SK-N-SH (cell line): Measurements from ENCODE around the gene TMEM163. TPM values are rescaled to one million over a fixed set of nuclear protein-coding genes. Genes with fewer than 3 reads are reported as not detected.

Experiments
- CTCF ChIA-PET: fragments of 300-600, 350-600 bp; formaldehyde crosslinking; extraction: SDS; loops from one replicate; lab custom pipeline; 2021; lab: Yijun Ruan, JAX
- POLR2A ChIA-PET: fragments of 350-600 bp; sonication (Branson Sonifier 250); formaldehyde crosslinking; extraction: SDS; loops from one replicate; lab custom pipeline; 2020; ENCODE audit warnings: antibody characterized with exemption, inconsistent platforms; lab: Yijun Ruan, JAX
- DNase-seq: peaks from one replicate; pipeline ENCODE4 v3.0.0; 2012
- H2AFZ ChIP-seq: fragments of 200-600 bp; sonication (generic); 2 replicates; pipeline ENCODE4 v1.8.1; 2016; ENCODE audit warnings: antibody characterized with exemption, mild to moderate bottlenecking, low read depth
- H3F3A ChIP-seq: fragments of 200-600 bp; sonication (generic); replicated peaks from 2 replicates; pipeline ENCODE3; 2016; ENCODE audit warnings: antibody characterized with exemption, mild to moderate bottlenecking; ENCODE audit not compliant: insufficient read depth
- H3K27ac ChIP-seq, 2 experiments: fragments of 200-500 bp in 1 of 2; fragments of 200-600 bp in 1 of 2; sonication (Bioruptor generic) in 1 of 2; sonication (generic), shearing (Covaris generic) in 1 of 2; 2 replicates each; pipeline versions ENCODE4 v1.5.1 to v1.6.1; 2014 to 2016; ENCODE audit warnings: low read depth in 2 of 2, inconsistent platforms in 1 of 2, low read length in 1 of 2, mild to moderate bottlenecking in 1 of 2, mixed read lengths in 1 of 2
- H3K27me3 ChIP-seq: fragments of 200-600 bp; sonication (generic), shearing (Covaris generic); 2 replicates; pipeline ENCODE4 v1.6.1; 2016; ENCODE audit warnings: mixed run types; ENCODE audit not compliant: insufficient read depth
- H3K36me3 ChIP-seq, 2 experiments: fragments of 200-500 bp in 1 of 2; fragments of 200-600 bp in 1 of 2; sonication (Bioruptor generic) in 1 of 2; sonication (generic) in 1 of 2; replicated peaks in 1 of 2; 2 replicates each; pipeline versions ENCODE3 to v1.5.1; 2014 to 2016; ENCODE audit warnings: low read length in 1 of 2, mild to moderate bottlenecking in 1 of 2; ENCODE audit not compliant: insufficient read depth in 2 of 2, control insufficient read depth in 1 of 2
- H3K4me1 ChIP-seq, 2 experiments: fragments of 200-500 bp in 1 of 2; fragments of 200-600 bp in 1 of 2; sonication (Bioruptor generic) in 1 of 2; sonication (generic), shearing (Covaris generic) in 1 of 2; 2 replicates each; pipeline versions ENCODE4 v1.5.1 to v1.6.1; 2014 to 2016; ENCODE audit warnings: low read depth in 1 of 2, low read length in 1 of 2, mixed run types in 1 of 2; ENCODE audit not compliant: insufficient read depth in 2 of 2, control insufficient read depth in 1 of 2
- H3K4me2 ChIP-seq: fragments of 200-600 bp; sonication (generic), shearing (Covaris generic); 2 replicates; pipeline ENCODE4 v1.6.1; 2017; ENCODE audit warnings: mixed run types
- H3K4me3 ChIP-seq, 2 experiments: fragments of 200-500 bp in 1 of 2; fragments of 200-600 bp in 1 of 2; sonication (Bioruptor generic) in 1 of 2; sonication (generic), shearing (Covaris generic) in 1 of 2; 2 replicates each; pipeline versions ENCODE4 v1.5.1 to v1.8.1; 2014 to 2016; ENCODE audit warnings: low read depth in 2 of 2, inconsistent platforms in 1 of 2, low read length in 1 of 2, mild to moderate bottlenecking in 1 of 2, mixed read lengths in 1 of 2, moderate library complexity in 1 of 2
- H3K79me2 ChIP-seq: fragments of 200-600 bp; sonication (generic); 2 replicates; pipeline ENCODE4 v1.8.1; 2017; ENCODE audit warnings: mild to moderate bottlenecking; ENCODE audit not compliant: insufficient read depth
- H3K9ac ChIP-seq: fragments of 200-600 bp; sonication (generic); 2 replicates; pipeline ENCODE4 v1.6.1; 2017; ENCODE audit warnings: mixed run types
- H3K9me2 ChIP-seq: fragments of 200-600 bp; sonication (generic); 2 replicates; pipeline ENCODE4 v1.6.1; 2017; ENCODE audit warnings: mixed run types
- H3K9me3 ChIP-seq: fragments of 200-600 bp; sonication (generic); 2 replicates; pipeline ENCODE4 v1.6.1; 2017; ENCODE audit warnings: mixed run types, mild to moderate bottlenecking, moderate library complexity
- H4K20me1 ChIP-seq: fragments of 200-600 bp; sonication (generic); 2 replicates; pipeline ENCODE4 v1.6.1; 2017; ENCODE audit warnings: mild to moderate bottlenecking, mixed run types; ENCODE audit not compliant: insufficient read depth
- CTCF ChIP-seq: fragments of 200-600 bp; sonication (generic); IDR thresholded peaks from 2 replicates; pipeline ENCODE4 v1.6.1; 2017; ENCODE audit warnings: antibody characterized with exemption, mild to moderate bottlenecking, moderate library complexity
- ELF1 ChIP-seq: IDR thresholded peaks from 2 replicates; pipeline ENCODE4 v1.4.0; 2012
- FOXJ3 ChIP-seq: sonication (generic); formaldehyde crosslinking; IDR thresholded peaks from 2 replicates; pipeline ENCODE4 v1.5.1; 2020; ENCODE audit warnings: mild to moderate bottlenecking, missing genetic modification reagents
- JUND ChIP-seq: IDR thresholded peaks from 2 replicates; pipeline ENCODE4 v1.4.0; 2012
- MAX ChIP-seq: IDR thresholded peaks from 2 replicates; pipeline ENCODE4 v1.4.0; 2012; ENCODE audit warnings: low read depth
- MEF2A ChIP-seq: IDR thresholded peaks from 2 replicates; pipeline ENCODE4 v1.4.0; 2012; ENCODE audit warnings: low read depth, borderline replicate concordance
- RAD21 ChIP-seq: IDR thresholded peaks from 2 replicates; pipeline ENCODE4 v1.6.1; 2012; ENCODE audit warnings: mild to moderate bottlenecking, low read length
- RXRA ChIP-seq: IDR thresholded peaks from 2 replicates; pipeline ENCODE4 v1.4.0; 2012; ENCODE audit warnings: low read depth, mild to moderate bottlenecking, borderline replicate concordance
- TEAD4 ChIP-seq: IDR thresholded peaks from 2 replicates; pipeline ENCODE4 v1.4.0; 2012; ENCODE audit warnings: mild to moderate bottlenecking, borderline replicate concordance; ENCODE audit not compliant: insufficient read depth
- USF2 ChIP-seq: fragments of 150-350 bp; IDR thresholded peaks from 2 replicates; pipeline ENCODE4 v1.6.1; 2017; ENCODE audit warnings: antibody characterized with exemption, low read length, low read depth, borderline replicate concordance
- WGBS: methylation state at CpG from one replicate; pipeline ENCODE4 v1.1.6; 2017; ENCODE audit warnings: low lambda C conversion rate; 5-methylcytosine and 5-hydroxymethylcytosine counted together
- polyA plus RNA-seq, 3 experiments: library from polyadenylated mRNA; depleted of rRNA; stranded (reverse); fragments of >200 nt; gene quantifications; 2 replicates each; pipeline ENCODE4 v1.2.3, GENCODE V29; 2012
- TF ChIP-seq, protein P1 (sequence below): IDR thresholded peaks from 2 replicates; pipeline ENCODE4 v1.4.0; 2012; ENCODE audit warnings: low read depth, borderline replicate concordance

TMEM163 gene
- polyA plus RNA-seq, 1 of the 3 experiments (the other 2 are of a cell fraction), result not detected

- Histone ChIP-seq H3K4me3 (no peak overlapping the region), H3K79me2 (no peaks in the 10 kb centered on the region), H3K36me3 (peaks cover 0 to 10% of the 10 kb centered on the region in 2 experiments), H3K9me2 (no peaks in the 10 kb centered on the region), H3K4me2 (no peak overlapping the region), H3F3A (no peaks in the 10 kb centered on the region), H3K27ac (no peak overlapping the region), H3K9me3 (no peaks in the 10 kb centered on the region), H2AFZ (no peak overlapping the region)
- ChIA-PET CTCF (interaction anchor here (1.1 to 10.2 kb wide), 5 partner anchors 14 to 568 kb away, joined by 3 to 111 read pairs (median 6); no protein-coding TSS in a partner anchor), POLR2A (no interaction called here)
- DNase-seq, result no peak
- TF ChIP-seq TEAD4 (no peak), ELF1 (no peak), MAX (no peak)
- TF ChIP-seq, protein P1, sequence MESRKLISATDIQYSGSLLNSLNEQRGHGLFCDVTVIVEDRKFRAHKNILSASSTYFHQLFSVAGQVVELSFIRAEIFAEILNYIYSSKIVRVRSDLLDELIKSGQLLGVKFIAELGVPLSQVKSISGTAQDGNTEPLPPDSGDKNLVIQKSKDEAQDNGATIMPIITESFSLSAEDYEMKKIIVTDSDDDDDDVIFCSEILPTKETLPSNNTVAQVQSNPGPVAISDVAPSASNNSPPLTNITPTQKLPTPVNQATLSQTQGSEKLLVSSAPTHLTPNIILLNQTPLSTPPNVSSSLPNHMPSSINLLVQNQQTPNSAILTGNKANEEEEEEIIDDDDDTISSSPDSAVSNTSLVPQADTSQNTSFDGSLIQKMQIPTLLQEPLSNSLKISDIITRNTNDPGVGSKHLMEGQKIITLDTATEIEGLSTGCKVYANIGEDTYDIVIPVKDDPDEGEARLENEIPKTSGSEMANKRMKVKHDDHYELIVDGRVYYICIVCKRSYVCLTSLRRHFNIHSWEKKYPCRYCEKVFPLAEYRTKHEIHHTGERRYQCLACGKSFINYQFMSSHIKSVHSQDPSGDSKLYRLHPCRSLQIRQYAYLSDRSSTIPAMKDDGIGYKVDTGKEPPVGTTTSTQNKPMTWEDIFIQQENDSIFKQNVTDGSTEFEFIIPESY, result no peak
- TF ChIP-seq, all 33 proteins: peak for 0
- 89% methylated on average over 3 of the region's 4 CpGs for WGBS
- H3K9ac ChIP-seq, result no peak overlapping the region
- H4K20me1 ChIP-seq, result no peaks in the 10 kb centered on the region
- no peaks in the 10 kb centered on the region; a peak in 1 of 4 replicates for H3K4me1 ChIP-seq
- H3K27me3 ChIP-seq, result no peaks in the 10 kb centered on the region
Measured at GRCh38 chr2:134453476-134453875, 265.3 kb downstream of the TMEM163 start.

DNA sequence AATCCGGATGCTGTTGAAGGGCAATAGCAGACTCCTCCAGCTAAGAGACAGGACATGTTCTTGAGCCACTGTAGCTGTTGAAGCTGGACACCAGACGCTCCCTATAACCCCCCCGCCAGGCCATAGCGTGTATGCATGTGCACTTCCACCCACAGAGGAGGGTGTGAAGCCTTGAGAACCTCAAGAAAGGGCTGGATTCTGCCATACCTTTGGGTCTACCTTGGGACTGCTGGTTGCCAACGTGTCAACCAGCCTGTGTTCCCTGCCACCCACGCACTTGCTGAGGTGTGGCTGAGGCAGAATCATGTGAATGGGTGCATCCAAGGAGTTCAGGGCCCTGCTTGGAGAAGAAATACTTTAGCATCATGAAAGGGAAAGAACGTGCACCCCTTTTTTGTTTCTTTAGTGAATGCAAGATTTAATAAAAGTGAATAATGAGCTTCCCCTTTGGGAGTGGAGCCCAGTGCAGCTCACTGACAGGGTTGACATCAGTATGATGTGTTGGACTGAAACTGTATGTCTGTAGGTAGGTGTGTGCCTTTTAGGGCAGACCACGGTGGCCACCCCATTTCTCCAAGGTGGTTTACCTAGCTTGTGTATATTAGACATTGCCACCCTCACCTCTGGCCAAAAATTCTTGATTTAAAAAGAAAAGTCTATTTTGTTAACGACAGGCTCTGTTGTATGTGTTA, 266.6 kb downstream of the TMEM163 start:
- no peaks in the 10 kb centered on the region for H3K9me2 ChIP-seq
- CTCF ChIA-PET, result interaction anchor here (0.6 to 10.2 kb wide), 40 partner anchors 10 to 608 kb away, joined by 3 to 111 read pairs (median 6); no protein-coding TSS in a partner anchor
- H3K9ac ChIP-seq, result no peak overlapping the region
- no peak overlapping the region for H3K4me2 ChIP-seq
- H2AFZ ChIP-seq, result no peak overlapping the region
- no peaks in the 10 kb centered on the region for H3K9me3 ChIP-seq
- H3K27ac ChIP-seq, result no peak overlapping the region
- H3K4me1 ChIP-seq, result no peaks in the 10 kb centered on the region; a peak in 1 of 4 replicates
- WGBS, result 92% methylated on average over 9 of the region's 9 CpGs
- POLR2A ChIA-PET, result no interaction called here
- H3K27me3 ChIP-seq, result no peaks in the 10 kb centered on the region
- no peak for DNase-seq
- H3K4me3 ChIP-seq, result no peak overlapping the region
- no peaks in the 10 kb centered on the region for H4K20me1 ChIP-seq
- TF ChIP-seq JUND (no peak), RXRA (no peak), FOXJ3 (no peak), MEF2A (no peak), USF2 (no peak), RAD21 (no peak), CTCF (no peak)
- H3K79me2 ChIP-seq, result no peaks in the 10 kb centered on the region
- no peaks in the 10 kb centered on the region for H3F3A ChIP-seq
- H3K36me3 ChIP-seq, result peaks cover 0 to 14% of the 10 kb centered on the region in 2 experiments
